Activated CD8-positive, alpha-beta T cell treated with anti-CD3 and anti-CD28 coated beads for 36 hours (primary cell): ENCODE measurements around the gene RBM15B. TPM values are rescaled to one million over a fixed set of nuclear protein-coding genes. Genes with fewer than 3 reads are reported as not detected.

Experiments
- ATAC-seq: fragments of 200-7000 bp; cut with Tn5 transposase; one replicate; pipeline ENCODE4 v1.10.0; 2021; ENCODE audit warnings: mild to moderate bottlenecking, moderate library complexity
- CTCF ChIA-PET: fragments of 350-600 bp; sonication (Branson Sonifier 250); formaldehyde crosslinking; loops from one replicate; lab custom pipeline; 2021; ENCODE audit warnings: antibody characterized with exemption; lab: Charles Lee
- POLR2A ChIA-PET: fragments of 350-600 bp; sonication (Branson Sonifier 250); formaldehyde crosslinking; loops from one replicate; lab custom pipeline; 2021; ENCODE audit warnings: antibody characterized with exemption; lab: Charles Lee
- DNase-seq: peaks from one replicate; pipeline ENCODE4 v3.0.0-alpha.2; 2020
- H3K27ac Mint-ChIP-seq: one replicate; pipeline ENCODE4 v1.8.0; 2021; ENCODE audit warnings: mild to moderate bottlenecking, mixed read lengths
- H3K27me3 Mint-ChIP-seq: one replicate; pipeline ENCODE4 v1.8.0; 2021; ENCODE audit warnings: mixed read lengths
- H3K36me3 Mint-ChIP-seq: one replicate; pipeline ENCODE4 v1.8.0; 2021; ENCODE audit warnings: low read depth, mixed read lengths
- H3K4me1 Mint-ChIP-seq: one replicate; pipeline ENCODE4 v1.8.0; 2021; ENCODE audit warnings: low read depth, mixed read lengths
- H3K4me3 Mint-ChIP-seq: one replicate; pipeline ENCODE4 v1.8.0; 2021; ENCODE audit warnings: mild to moderate bottlenecking, moderate library complexity, mixed read lengths
- H3K9me3 Mint-ChIP-seq: one replicate; pipeline ENCODE4 v1.8.0; 2021; ENCODE audit warnings: mixed read lengths
- CTCF ChIP-seq: fragments of 200-600 bp; IDR thresholded peaks from one replicate; pipeline ENCODE4 v1.8.0; 2022; ENCODE audit warnings: antibody characterized with exemption, mild to moderate bottlenecking
- intact Hi-C: fragments of 100-400 bp; cut with micrococcal nuclease; formaldehyde crosslinking; loops from one replicate; pipeline ENCODE4 v1.10.0; 2022
- total RNA-seq, 2 experiments: library from RNA; stranded (reverse); gene quantifications; one replicate each; pipeline ENCODE4 v1.2.3, GENCODE V29; 2021

RBM15B gene
- total RNA-seq, 2 experiments from 2014 or later, result 20.8 to 20.9 TPM

- ChIA-PET POLR2A (no interaction called here), CTCF (interaction anchor here (1.1 to 4.4 kb wide), 3 partner anchors 8 to 11 kb away, joined by 3 to 17 read pairs (median 3); no protein-coding TSS in a partner anchor)
- Mint-ChIP-seq H3K36me3 (peaks cover 4% of the 10 kb centered on the region), H3K4me1 (peaks cover 11% of the 10 kb centered on the region), H3K27ac (no peak overlapping the region), H3K9me3 (no peaks in the 10 kb centered on the region), H3K27me3 (no peaks in the 10 kb centered on the region), H3K4me3 (no peak overlapping the region)
- DNase-seq (no peak), ATAC-seq (no peak)
- intact Hi-C loops, result no loop called here
- no peak for TF ChIP-seq CTCF
Measured at GRCh38 chr3:51378726-51379125, 12.4 kb upstream of the RBM15B start.

- H3K27ac Mint-ChIP-seq, result no peak overlapping the region
- intact Hi-C loops, result no loop called here
- ATAC-seq (no peak), DNase-seq (no peak)
- POLR2A ChIA-PET, result no interaction called here
- CTCF ChIA-PET, result interaction anchor here (0.9 to 4.4 kb wide), 3 partner anchors 8 to 763 kb away, joined by 3 to 17 read pairs (median 3); no protein-coding TSS in a partner anchor
- peaks cover 14% of the 10 kb centered on the region for H3K4me1 Mint-ChIP-seq
- no peak for TF ChIP-seq CTCF
- no peak overlapping the region for H3K4me3 Mint-ChIP-seq
- no peaks in the 10 kb centered on the region for H3K27me3 Mint-ChIP-seq
- H3K36me3 Mint-ChIP-seq, result peaks cover 9% of the 10 kb centered on the region
- H3K9me3 Mint-ChIP-seq, result no peaks in the 10 kb centered on the region
Measured at GRCh38 chr3:51379301-51379700, 11.8 kb upstream of the RBM15B start.

- Mint-ChIP-seq H3K4me1 (peaks cover 14% of the 10 kb centered on the region), H3K27me3 (no peaks in the 10 kb centered on the region), H3K9me3 (no peaks in the 10 kb centered on the region), H3K36me3 (peaks cover 13% of the 10 kb centered on the region), H3K4me3 (no peak overlapping the region), H3K27ac (no peak overlapping the region)
- POLR2A ChIA-PET, result no interaction called here
- CTCF ChIA-PET, result interaction anchor here (0.7 to 4.4 kb wide), 5 partner anchors 9 to 764 kb away, joined by 3 to 17 read pairs (median 4); no protein-coding TSS in a partner anchor
- TF ChIP-seq CTCF, result no peak
- DNase-seq, result no peak
- ATAC-seq, result peak; percentile 14
- intact Hi-C loops, result loop anchor here (10.0 kb wide), 1 partner anchor 305 kb away; no protein-coding TSS in a partner anchor
Measured at GRCh38 chr3:51379746-51380455, 11.2 kb upstream of the RBM15B start.

- H3K27ac Mint-ChIP-seq, result no peak overlapping the region
- ATAC-seq (no peak), DNase-seq (no peak)
- no peaks in the 10 kb centered on the region for H3K9me3 Mint-ChIP-seq
- H3K36me3 Mint-ChIP-seq, result peaks cover 19% of the 10 kb centered on the region
- H3K27me3 Mint-ChIP-seq, result no peaks in the 10 kb centered on the region
- intact Hi-C loops, result loop anchor here (10.0 kb wide), 1 partner anchor 304 kb away; no protein-coding TSS in a partner anchor
- ChIA-PET POLR2A (no interaction called here), CTCF (interaction anchor here (0.7 to 1.5 kb wide), 2 partner anchors 12 to 409 kb away, joined by 4 read pairs; no protein-coding TSS in a partner anchor)
- H3K4me3 Mint-ChIP-seq, result no peak overlapping the region
- no peak for TF ChIP-seq CTCF
- peaks cover 14% of the 10 kb centered on the region for H3K4me1 Mint-ChIP-seq
Measured at GRCh38 chr3:51380601-51381332, 10.3 kb upstream of the RBM15B start.
